IMR-90 (cell line): ENCODE data around the gene P2RX5. TPM values are rescaled to one million over a fixed set of nuclear protein-coding genes. Genes with fewer than 3 reads are reported as not detected.

ENCODE experiments used
- ATAC-seq: fragments of 200-7000 bp; cut with Tn5 transposase; 2 replicates; pipeline ENCODE4 v1.9.1; 2020; ENCODE audit warnings: low read depth, mild to moderate bottlenecking, moderate library complexity
- BruUV-seq: library from RNA; stranded (reverse); fragments of 400-500 nt; replicated peaks from 2 replicates; lab custom pipeline; 2021; lab: Mats Ljungman, UMichigan
- CTCF ChIA-PET: fragments of 300-600 bp; formaldehyde crosslinking; extraction: SDS; loops from one replicate; lab custom pipeline; 2021; ENCODE audit warnings: antibody characterized with exemption; lab: Yijun Ruan, JAX
- POLR2A ChIA-PET: fragments of 300-600 bp; sonication (Branson Sonifier 250); formaldehyde crosslinking; loops from one replicate; lab custom pipeline; 2022; ENCODE audit warnings: antibody characterized with exemption; ENCODE audit not compliant: unreplicated experiment; lab: Charles Lee
- DNase-seq: peaks from one replicate; pipeline ENCODE4 v3.0.0; 2013
- H2AFZ ChIP-seq: replicated peaks from 2 replicates; pipeline ENCODE3; 2013; ENCODE audit warnings: low read length, mild to moderate bottlenecking; ENCODE audit not compliant: poor library complexity
- H2AK5ac ChIP-seq: 2 replicates; pipeline ENCODE4 v1.6.1; 2013; ENCODE audit warnings: low read depth, low read length, inconsistent platforms
- H2AK9ac ChIP-seq: replicated peaks from 2 replicates; pipeline ENCODE3; 2013; ENCODE audit warnings: mild to moderate bottlenecking, low read depth, low read length, moderate library complexity; ENCODE audit not compliant: poor library complexity
- H2BK120ac ChIP-seq: 2 replicates; pipeline ENCODE4 v1.6.1; 2013; ENCODE audit warnings: low read depth, low read length, inconsistent platforms
- H2BK15ac ChIP-seq: 3 replicates; pipeline ENCODE4 v1.6.1; 2013; ENCODE audit warnings: low read depth, low read length, inconsistent platforms
- H2BK20ac ChIP-seq: 2 replicates; pipeline ENCODE4 v1.6.1; 2013; ENCODE audit warnings: low read depth, mild to moderate bottlenecking, inconsistent platforms, low read length, moderate library complexity
- H2BK5ac ChIP-seq: 2 replicates; pipeline ENCODE4 v1.6.1; 2013; ENCODE audit warnings: mild to moderate bottlenecking, low read depth, low read length, inconsistent platforms; ENCODE audit not compliant: poor library complexity, severe bottlenecking
- H3K14ac ChIP-seq: replicated peaks from 2 replicates; pipeline ENCODE4 v1.6.1; 2013; ENCODE audit warnings: low read depth, low read length, inconsistent platforms
- H3K18ac ChIP-seq: 2 replicates; pipeline ENCODE4 v1.6.1; 2013; ENCODE audit warnings: low read depth, low read length, control low read depth
- H3K23ac ChIP-seq: 2 replicates; pipeline ENCODE4 v1.6.1; 2013; ENCODE audit warnings: low read depth, low read length, inconsistent platforms
- H3K27ac ChIP-seq: 2 replicates; pipeline ENCODE4 v1.5.1; 2013; ENCODE audit warnings: mild to moderate bottlenecking, control low read depth, low read length; ENCODE audit not compliant: insufficient read depth
- H3K27me3 ChIP-seq: 2 replicates; pipeline ENCODE4 v1.6.1; 2013; ENCODE audit warnings: low read length; ENCODE audit not compliant: control insufficient read depth, insufficient read depth
- H3K36me3 ChIP-seq: 2 replicates; pipeline ENCODE4 v1.6.1; 2013; ENCODE audit warnings: low read length, mixed read lengths; ENCODE audit not compliant: control insufficient read depth, insufficient read depth
- H3K4ac ChIP-seq: 2 replicates; pipeline ENCODE4 v1.6.1; 2013; ENCODE audit warnings: low read depth, low read length, inconsistent platforms
- H3K4me1 ChIP-seq: 2 replicates; pipeline ENCODE4 v1.6.1; 2013; ENCODE audit warnings: low read length, mixed read lengths; ENCODE audit not compliant: control insufficient read depth, insufficient read depth
- H3K4me2 ChIP-seq: 2 replicates; pipeline ENCODE4 v1.6.1; 2013; ENCODE audit warnings: low read depth, mild to moderate bottlenecking, control low read depth, low read length, moderate library complexity
- H3K4me3 ChIP-seq: 2 replicates; pipeline ENCODE4 v1.5.1; 2013; ENCODE audit warnings: low read depth, mild to moderate bottlenecking, control low read depth, low read length, moderate library complexity; ENCODE audit not compliant: insufficient read depth
- H3K56ac ChIP-seq: 2 replicates; pipeline ENCODE4 v1.6.1; 2013; ENCODE audit warnings: low read length, inconsistent platforms; ENCODE audit not compliant: insufficient read depth; ENCODE audit errors: extremely low read depth
- H3K79me1 ChIP-seq, 2 experiments: 2 replicates each; pipeline ENCODE4 v1.6.1; 2013; ENCODE audit warnings: low read length in 2 of 2, inconsistent platforms in 1 of 2, low read depth in 1 of 2
- H3K9ac ChIP-seq: 2 replicates; pipeline ENCODE4 v1.6.1; 2013; ENCODE audit warnings: low read depth, low read length, control low read depth
- H3K9me1 ChIP-seq: 2 replicates; pipeline ENCODE4 v1.6.1; 2013; ENCODE audit warnings: low read length, inconsistent platforms; ENCODE audit not compliant: insufficient read depth
- H3K9me3 ChIP-seq: 2 replicates; pipeline ENCODE4 v1.6.1; 2013; ENCODE audit warnings: low read length; ENCODE audit not compliant: control insufficient read depth, insufficient read depth
- H4K20me1 ChIP-seq: 2 replicates; pipeline ENCODE4 v1.6.1; 2013; ENCODE audit warnings: low read length, inconsistent platforms; ENCODE audit not compliant: insufficient read depth
- H4K5ac ChIP-seq: 2 replicates; pipeline ENCODE4 v1.6.1; 2013; ENCODE audit warnings: mild to moderate bottlenecking, low read depth, low read length, control low read depth
- H4K8ac ChIP-seq, 2 experiments: 2 replicates each; pipeline ENCODE4 v1.6.1; 2013; ENCODE audit warnings: low read depth in 2 of 2, low read length in 2 of 2, control low read depth in 1 of 2, inconsistent platforms in 1 of 2
- H4K91ac ChIP-seq: 2 replicates; pipeline ENCODE4 v1.6.1; 2013; ENCODE audit warnings: low read depth, low read length, inconsistent platforms; ENCODE audit not compliant: insufficient read depth
- BHLHE40 ChIP-seq: fragments of 150-350 bp; IDR thresholded peaks from 2 replicates; pipeline ENCODE4 v1.6.1; 2016; ENCODE audit warnings: mild to moderate bottlenecking, low read depth, low read length
- CEBPB ChIP-seq: IDR thresholded peaks from 2 replicates; pipeline ENCODE4 v1.6.1; 2012; ENCODE audit warnings: low read depth, low read length, improper control_type of control experiment
- CHD1 ChIP-seq: IDR thresholded peaks from 2 replicates; pipeline ENCODE4 v1.6.1; 2012; ENCODE audit warnings: low read depth, low read length, improper control_type of control experiment
- FOS ChIP-seq: fragments of 150-350 bp; IDR thresholded peaks from 2 replicates; pipeline ENCODE4 v1.6.1; 2016; ENCODE audit warnings: low read depth, low read length
- MAFK ChIP-seq: IDR thresholded peaks from 2 replicates; pipeline ENCODE4 v1.6.1; 2012; ENCODE audit warnings: low read depth, low read length, improper control_type of control experiment
- MAZ ChIP-seq: IDR thresholded peaks from 2 replicates; pipeline ENCODE4 v1.6.1; 2012; ENCODE audit warnings: low read depth, mild to moderate bottlenecking, low read length, improper control_type of control experiment, moderate library complexity, borderline replicate concordance
- MXI1 ChIP-seq: IDR thresholded peaks from 2 replicates; pipeline ENCODE4 v1.6.1; 2012; ENCODE audit warnings: low read depth, mild to moderate bottlenecking, low read length, moderate library complexity, borderline replicate concordance
- NFE2L2 ChIP-seq: fragments of 150-350 bp; IDR thresholded peaks from 2 replicates; pipeline ENCODE4 v1.6.1; 2016; ENCODE audit warnings: low read depth, mild to moderate bottlenecking, low read length
- RAD21 ChIP-seq: IDR thresholded peaks from 2 replicates; pipeline ENCODE4 v1.6.1; 2012; ENCODE audit warnings: low read length, improper control_type of control experiment
- RCOR1 ChIP-seq: IDR thresholded peaks from 2 replicates; pipeline ENCODE4 v1.6.1; 2012; ENCODE audit warnings: mild to moderate bottlenecking, low read length, improper control_type of control experiment; ENCODE audit not compliant: insufficient replicate concordance
- RFX5 ChIP-seq: IDR thresholded peaks from 2 replicates; pipeline ENCODE4 v1.8.0; 2012; ENCODE audit warnings: low read depth, mild to moderate bottlenecking, low read length, moderate library complexity
- SMC3 ChIP-seq: fragments of 150-350 bp; IDR thresholded peaks from 2 replicates; pipeline ENCODE4 v1.6.1; 2016; ENCODE audit warnings: low read depth, mild to moderate bottlenecking, antibody characterized with exemption, low read length, moderate library complexity
- WGBS, 2 experiments: methylation state at CpG; one replicate each; pipeline versions ENCODE4 v1.1.5 to v1.1.7; 2013; ENCODE audit warnings: missing lambda C conversion rate in 2 of 2; ENCODE audit not compliant: insufficient read length in 1 of 2; ENCODE audit errors: extremely low coverage in 2 of 2; 5-methylcytosine and 5-hydroxymethylcytosine counted together
- dilution Hi-C: fragments of 300-500 bp; cut with HindIII; formaldehyde crosslinking; loops from one replicate; pipeline ENCODE4 v1.14.3; 2018; ENCODE audit warnings: low sequenced_read_pairs; ENCODE audit not compliant: unreplicated experiment
- in situ Hi-C: fragments of 300-500 bp; cut with MboI; formaldehyde crosslinking; loops from 3 replicates; pipeline ENCODE4 v1.14.3; 2019; ENCODE audit warnings: low sequenced_read_pairs, inconsistent platforms, mixed read lengths
- intact Hi-C: fragments of 100-400 bp; cut with micrococcal nuclease; formaldehyde crosslinking; loops from 2 replicates; pipeline ENCODE4 v1.10.0; 2022
- polyA plus RNA-seq, 3 experiments: library from polyadenylated mRNA; depleted of rRNA; stranded (reverse); fragments of >200 nt; gene quantifications; 2 replicates each; pipeline ENCODE4 v1.2.3, GENCODE V29; 2012; ENCODE audit warnings: low replicate concordance in 1 of 3
- total RNA-seq: library from RNA; depleted of rRNA; stranded (reverse); fragments of >200 nt; gene quantifications from 2 replicates; pipeline ENCODE4 v1.2.3, GENCODE V29; 2012
- TF ChIP-seq, protein P1 (sequence below): conservative IDR thresholded peaks from 2 replicates; pipeline ENCODE4 v1.5.1; 2012; ENCODE audit warnings: mild to moderate bottlenecking, low read depth, low read length, improper control_type of control experiment
- TF ChIP-seq, protein P2 (sequence below): fragments of 150-350 bp; IDR thresholded peaks from 2 replicates; pipeline ENCODE4 v1.6.1; 2017; ENCODE audit warnings: mild to moderate bottlenecking, antibody characterized with exemption, low read length, low read depth

The P2RX5 gene
- total and polyA plus RNA-seq, 2 of the 4 experiments (the other 2 are of a cell fraction) = 1.8 to 3.7 TPM

DNA sequence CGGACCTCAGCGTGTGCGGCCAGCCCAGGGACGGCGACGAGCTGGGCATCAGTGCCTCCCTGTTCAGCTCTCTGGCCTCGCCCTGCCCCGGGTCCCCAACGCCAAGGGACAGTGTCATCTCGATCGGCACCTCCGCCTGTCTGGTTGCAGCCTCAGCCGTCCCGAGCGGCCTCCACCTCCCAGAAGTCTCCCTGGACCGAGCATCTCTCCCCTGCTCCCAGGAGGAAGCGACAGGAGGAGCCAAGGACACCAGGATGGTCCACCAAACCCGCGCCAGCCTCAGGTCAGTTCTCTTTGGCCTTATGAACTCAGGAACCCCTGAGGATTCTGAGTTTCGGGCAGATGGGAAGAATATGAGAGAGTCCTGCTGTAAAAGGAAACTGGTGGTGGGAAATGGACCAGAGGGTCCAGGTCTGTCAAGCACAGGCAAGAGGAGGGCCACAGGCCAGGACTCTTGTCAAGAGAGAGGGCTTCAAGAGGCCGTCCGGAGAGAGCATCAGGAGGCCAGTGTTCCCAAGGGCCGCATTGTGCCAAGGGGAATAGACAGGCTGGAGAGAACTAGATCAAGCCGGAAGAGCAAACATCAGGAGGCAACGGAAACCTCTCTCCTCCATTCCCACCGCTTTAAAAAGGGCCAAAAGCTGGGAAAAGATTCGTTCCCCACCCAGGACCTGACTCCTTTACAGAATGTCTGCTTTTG is 28.6 kb upstream of the P2RX5 start:
- peak overlapping the region; percentile 7 for H2BK5ac ChIP-seq
- H2BK20ac ChIP-seq = no peak overlapping the region
- ChIA-PET POLR2A (no interaction called here), CTCF (no interaction called here)
- peak overlapping the region; percentile 80; the same call in 1 of the 2 replicates for H3K23ac ChIP-seq
- peak overlapping the region; percentile 24 for H3K27ac ChIP-seq
- H3K9me1 ChIP-seq = peaks cover 5% of the 10 kb centered on the region; the same call in 1 of the 2 replicates
- peak overlapping the region; percentile 44; the same call in 1 of the 2 replicates for H2AK5ac ChIP-seq
- TF ChIP-seq CEBPB (no peak), NFE2L2 (no peak), MXI1 (no peak), RFX5 (no peak), MAZ (no peak), RAD21 (no peak), SMC3 (no peak), FOS (no peak), CHD1 (no peak), BHLHE40 (no peak), MAFK (no peak), RCOR1 (no peak)
- TF ChIP-seq, protein P1, sequence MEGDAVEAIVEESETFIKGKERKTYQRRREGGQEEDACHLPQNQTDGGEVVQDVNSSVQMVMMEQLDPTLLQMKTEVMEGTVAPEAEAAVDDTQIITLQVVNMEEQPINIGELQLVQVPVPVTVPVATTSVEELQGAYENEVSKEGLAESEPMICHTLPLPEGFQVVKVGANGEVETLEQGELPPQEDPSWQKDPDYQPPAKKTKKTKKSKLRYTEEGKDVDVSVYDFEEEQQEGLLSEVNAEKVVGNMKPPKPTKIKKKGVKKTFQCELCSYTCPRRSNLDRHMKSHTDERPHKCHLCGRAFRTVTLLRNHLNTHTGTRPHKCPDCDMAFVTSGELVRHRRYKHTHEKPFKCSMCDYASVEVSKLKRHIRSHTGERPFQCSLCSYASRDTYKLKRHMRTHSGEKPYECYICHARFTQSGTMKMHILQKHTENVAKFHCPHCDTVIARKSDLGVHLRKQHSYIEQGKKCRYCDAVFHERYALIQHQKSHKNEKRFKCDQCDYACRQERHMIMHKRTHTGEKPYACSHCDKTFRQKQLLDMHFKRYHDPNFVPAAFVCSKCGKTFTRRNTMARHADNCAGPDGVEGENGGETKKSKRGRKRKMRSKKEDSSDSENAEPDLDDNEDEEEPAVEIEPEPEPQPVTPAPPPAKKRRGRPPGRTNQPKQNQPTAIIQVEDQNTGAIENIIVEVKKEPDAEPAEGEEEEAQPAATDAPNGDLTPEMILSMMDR = no peak
- TF ChIP-seq, protein P2, sequence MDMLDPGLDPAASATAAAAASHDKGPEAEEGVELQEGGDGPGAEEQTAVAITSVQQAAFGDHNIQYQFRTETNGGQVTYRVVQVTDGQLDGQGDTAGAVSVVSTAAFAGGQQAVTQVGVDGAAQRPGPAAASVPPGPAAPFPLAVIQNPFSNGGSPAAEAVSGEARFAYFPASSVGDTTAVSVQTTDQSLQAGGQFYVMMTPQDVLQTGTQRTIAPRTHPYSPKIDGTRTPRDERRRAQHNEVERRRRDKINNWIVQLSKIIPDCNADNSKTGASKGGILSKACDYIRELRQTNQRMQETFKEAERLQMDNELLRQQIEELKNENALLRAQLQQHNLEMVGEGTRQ = no peak
- H2AK9ac ChIP-seq = peak overlapping the region; percentile 57
- no peak for ATAC-seq
- peak overlapping the region; percentile 62 for H3K14ac ChIP-seq
- H3K27me3 ChIP-seq = no peaks in the 10 kb centered on the region
- peak overlapping the region; percentile 98 for H2AFZ ChIP-seq
- H3K9me3 ChIP-seq = no peaks in the 10 kb centered on the region
- H3K9ac ChIP-seq = peak overlapping the region; percentile 83
- peak overlapping the region; percentile 94 for H3K4me3 ChIP-seq
- H3K79me1 ChIP-seq = peaks cover 20 to 63% of the 10 kb centered on the region in 2 experiments
- H4K5ac ChIP-seq = peak overlapping the region; percentile 12; the same call in 1 of the 2 replicates
- H3K56ac ChIP-seq = no peak overlapping the region
- H3K18ac ChIP-seq = no peak overlapping the region
- intact Hi-C loops = loop anchor here (5.0 kb wide), 2 partner anchors 42 to 57 kb away; partner anchors contain the start of genes EMC6 and TAX1BP3
- 2% methylated on average over 10 of the region's 27 CpGs; no CpG with 5 or more reads in 1 of the 2 experiments for WGBS, 2 experiments
- dilution Hi-C loops = no loop called here
- H4K20me1 ChIP-seq = peaks cover 10% of the 10 kb centered on the region
- no peak overlapping the region for H2BK120ac ChIP-seq
- no peak for DNase-seq
- no peak overlapping the region; a peak in 2 of 4 replicates for H4K8ac ChIP-seq
- in situ Hi-C loops = loop anchor here (25.0 kb wide), 1 partner anchor 288 kb away; no protein-coding TSS in a partner anchor
- H3K36me3 ChIP-seq = no peaks in the 10 kb centered on the region; the same call in 1 of the 2 replicates
- peak overlapping the region; percentile 97 for H3K4me2 ChIP-seq
- BruUV-seq = no TSS peak
- no peak overlapping the region for H2BK15ac ChIP-seq
- H3K4ac ChIP-seq = peak overlapping the region; percentile 24; the same call in 1 of the 2 replicates
- H4K91ac ChIP-seq = peak overlapping the region; percentile 28; the same call in 1 of the 2 replicates
- peaks cover 17% of the 10 kb centered on the region for H3K4me1 ChIP-seq
